ENCODE results near the gene N4BP3.
"Not testable (repeated sequence)": the region's sequence is repeated elsewhere in the genome, so short reads cannot be mapped to it uniquely, and the experiment has no call there.

N4BP3 gene

GRCh38 chr5:178123094-178123965 is 10.0 kb downstream of the N4BP3 start:
- DNase-seq: no peak

- no peak for DNase-seq
Measured at GRCh38 chr5:178123966-178124925, 10.9 kb downstream of the N4BP3 start.

- no peak for DNase-seq
Measured at GRCh38 chr5:178125253-178125906, 12.0 kb downstream of the N4BP3 start.

- no peak for DNase-seq
Measured at GRCh38 chr5:178126556-178126955, 13.2 kb downstream of the N4BP3 start.

GRCh38 chr5:178127300-178128009 is 14.1 kb downstream of the N4BP3 start:
- not testable (repeated sequence) for DNase-seq

GRCh38 chr5:178129296-178129695 is 16.0 kb downstream of the N4BP3 start:
- DNase-seq: no peak

GRCh38 chr5:178130234-178130575 is 16.9 kb downstream of the N4BP3 start:
- not testable (repeated sequence) for DNase-seq

GRCh38 chr5:178130576-178131445 is 17.5 kb downstream of the N4BP3 start, which contains the start of gene RMND5B:
TSS of gene RMND5B (plus strand) at chr5:178131014. CDS start at chr5:178138120, 7,106 bp downstream.
- peak; percentile 29 to 74 for DNase-seq

- no peak for DNase-seq
Measured at GRCh38 chr5:178131446-178131996, 18.2 kb downstream of the N4BP3 start.

GRCh38 chr5:178136990-178137389 is 23.7 kb downstream of the N4BP3 start:
- no peak for DNase-seq

GRCh38 chr5:178137991-178138390 is 24.7 kb downstream of the N4BP3 start:
- DNase-seq: no peak

- no peak for DNase-seq
Measured at GRCh38 chr5:178141550-178141949, 28.2 kb downstream of the N4BP3 start.

- no peak for DNase-seq
Measured at GRCh38 chr5:178142642-178143041, 29.3 kb downstream of the N4BP3 start.

- DNase-seq: no peak
Measured at GRCh38 chr5:178143246-178143645, 29.9 kb downstream of the N4BP3 start.

GRCh38 chr5:178143901-178144300 is 30.6 kb downstream of the N4BP3 start:
- DNase-seq: no peak

- peak; percentile 16 to 29 for DNase-seq
Measured at GRCh38 chr5:178145965-178146820, 32.9 kb downstream of the N4BP3 start.

GRCh38 chr5:178147406-178147805 is 34.1 kb downstream of the N4BP3 start:
- no peak for DNase-seq

GRCh38 chr5:178149199-178149932 is 36.0 kb downstream of the N4BP3 start:
- no peak for DNase-seq

Data from NCI-H1930 (cell line).